ENCODE results near the gene KIF6.

- TF ChIP-seq ZNF146 (tag by site-specific recombination; IDR thresholded peaks at IDR 0.05) (no peak), ZNF426 (tag by site-specific recombination; IDR thresholded peaks at IDR 0.05) (no peak), PRDM10 (tag by site-specific recombination; IDR thresholded peaks at IDR 0.05) (no peak), CTCF (tag by site-specific recombination; IDR thresholded peaks at IDR 0.05) (no peak), ZBTB17 (tag by site-specific recombination; IDR thresholded peaks at IDR 0.05) (no peak), GLI4 (tag by site-specific recombination; IDR thresholded peaks at IDR 0.05) (no peak), ZNF174 (tag by site-specific recombination; IDR thresholded peaks at IDR 0.05) (no peak), ZSCAN30 (tag by site-specific recombination; IDR thresholded peaks at IDR 0.05) (no peak)
- TF ChIP-seq, protein P1, sequence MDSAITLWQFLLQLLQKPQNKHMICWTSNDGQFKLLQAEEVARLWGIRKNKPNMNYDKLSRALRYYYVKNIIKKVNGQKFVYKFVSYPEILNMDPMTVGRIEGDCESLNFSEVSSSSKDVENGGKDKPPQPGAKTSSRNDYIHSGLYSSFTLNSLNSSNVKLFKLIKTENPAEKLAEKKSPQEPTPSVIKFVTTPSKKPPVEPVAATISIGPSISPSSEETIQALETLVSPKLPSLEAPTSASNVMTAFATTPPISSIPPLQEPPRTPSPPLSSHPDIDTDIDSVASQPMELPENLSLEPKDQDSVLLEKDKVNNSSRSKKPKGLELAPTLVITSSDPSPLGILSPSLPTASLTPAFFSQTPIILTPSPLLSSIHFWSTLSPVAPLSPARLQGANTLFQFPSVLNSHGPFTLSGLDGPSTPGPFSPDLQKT (IDR thresholded peaks at IDR 0.05; ENCODE audit: borderline replicate concordance, low read depth, low read length): no peak
Measured at GRCh38 chr6:39287601-39288000, 437.6 kb downstream of the KIF6 start.
